CD4-positive, alpha-beta T cell treated with Interleukin-15 for 4 hours (primary cell): ENCODE results near the gene PLEK2.
"Not testable (repeated sequence)": the region's sequence is repeated elsewhere in the genome, so short reads cannot be mapped to it uniquely, and the experiment has no call there.

Experiments
- DNase-seq: peaks from one replicate; pipeline ENCODE4 v3.0.0-alpha.2; 2020; ENCODE audit warnings: low spot score

Gene PLEK2

DNA sequence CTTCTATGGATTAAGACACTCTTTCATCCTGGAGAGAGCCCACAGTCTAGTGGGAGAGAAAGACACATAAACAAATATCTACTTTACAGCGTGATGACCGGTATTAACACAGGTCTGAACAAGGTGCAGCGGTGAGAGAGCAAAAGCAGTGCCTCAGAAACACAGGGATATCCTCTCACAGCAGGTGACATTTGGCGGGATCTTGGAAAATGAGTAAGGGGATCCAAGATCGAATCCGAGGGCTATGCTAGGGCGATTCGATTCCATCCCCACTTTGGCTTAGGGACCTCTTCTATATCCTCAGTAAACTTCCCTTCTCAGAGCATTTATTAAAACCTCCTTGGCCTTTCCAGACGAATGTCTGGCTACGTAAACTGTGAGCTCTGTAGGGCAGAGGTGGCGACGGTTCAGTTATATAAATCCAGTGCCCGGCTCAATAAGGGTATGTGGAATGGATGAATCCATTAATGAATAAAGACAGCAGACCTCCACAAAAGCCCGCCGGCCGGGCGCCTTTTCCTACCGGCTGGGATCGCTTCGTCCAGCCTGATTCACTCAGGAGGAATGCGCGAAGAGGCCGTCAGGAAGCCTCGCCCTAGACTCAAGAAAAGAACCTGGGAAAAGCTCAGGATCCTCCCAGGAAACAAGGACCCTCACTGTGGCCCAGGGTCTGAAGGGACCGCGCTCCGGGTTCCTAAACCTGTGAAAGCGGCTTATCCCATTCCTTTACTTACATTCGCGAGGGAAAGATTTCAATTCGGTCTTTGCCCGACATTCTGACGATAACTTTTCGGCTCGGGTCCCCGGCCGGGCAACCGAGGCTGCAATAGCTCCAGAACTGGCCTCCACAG, 52.8 kb downstream of the PLEK2 start:
- DNase-seq, result no peak

- no peak for DNase-seq
Measured at GRCh38 chr14:67357969-67358354, 54.0 kb downstream of the PLEK2 start.

GRCh38 chr14:67357186-67357968, 54.6 kb downstream of the PLEK2 start:
- DNase-seq, result no peak

GRCh38 chr14:67352055-67352454, 59.9 kb downstream of the PLEK2 start:
- DNase-seq, result no peak

GRCh38 chr14:67345583-67345982, 66.4 kb downstream of the PLEK2 start:
- no peak for DNase-seq

DNA sequence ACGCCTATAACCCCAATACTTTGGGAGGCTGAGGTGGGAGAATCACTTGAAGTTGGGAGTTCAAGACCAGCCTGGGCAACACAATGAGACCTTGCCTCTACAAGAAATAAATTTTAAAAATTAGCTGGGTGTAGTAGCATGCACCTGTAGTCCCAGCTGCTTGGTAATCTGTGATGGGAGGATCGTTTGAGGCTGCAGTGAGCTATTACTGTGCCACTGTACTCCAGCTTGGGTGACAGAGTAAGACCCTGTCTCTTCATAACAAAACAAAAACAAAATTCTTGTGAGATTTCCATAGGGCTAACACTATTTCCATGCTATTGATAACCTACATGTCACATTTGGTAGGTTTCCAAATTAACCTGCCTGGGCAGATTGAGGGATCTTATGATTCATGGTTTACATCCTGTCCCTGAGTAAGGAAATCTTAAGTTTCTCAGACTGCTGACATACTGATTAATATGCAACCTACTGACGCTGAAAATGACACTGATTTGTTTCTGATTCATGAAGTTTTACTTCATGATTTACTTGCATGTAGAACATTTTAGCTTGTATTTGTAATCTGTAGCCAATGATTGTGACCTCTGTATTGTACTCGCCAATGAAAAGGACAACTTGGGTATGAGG, 68.2 kb downstream of the PLEK2 start:
- DNase-seq, result no peak

DNA sequence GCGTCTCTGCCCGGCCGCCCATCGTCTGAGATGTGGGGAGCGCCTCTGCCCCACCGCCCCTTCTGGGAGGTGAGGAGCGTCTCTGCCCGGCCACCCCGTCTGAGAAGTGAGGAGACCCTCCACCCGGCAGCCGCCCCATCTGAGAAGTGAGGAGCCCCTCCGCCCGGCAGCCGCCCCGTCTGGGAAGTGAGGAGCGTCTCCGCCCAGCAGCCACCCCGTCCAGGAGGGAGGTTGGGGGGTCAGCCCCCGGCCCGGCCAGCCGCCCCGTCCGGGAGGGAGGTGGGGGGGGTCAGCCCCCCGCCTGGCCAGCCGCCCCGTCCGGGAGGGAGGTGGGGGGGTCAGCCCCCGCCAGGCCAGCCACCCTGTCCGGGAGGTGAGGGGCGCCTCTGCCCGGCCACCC, 70.7 kb downstream of the PLEK2 start:
- DNase-seq, result not testable (repeated sequence)
